ENCODE results near the gene CA5B. TPM values are rescaled to one million over a fixed set of nuclear protein-coding genes. Genes with fewer than 3 reads are reported as not detected.

The CA5B gene
- total and polyA plus RNA-seq, 2 donors (not counting 3 experiments of a cell fraction or from before 2014, with no cell fraction given), result 2.3 to 5.6 TPM

DNA sequence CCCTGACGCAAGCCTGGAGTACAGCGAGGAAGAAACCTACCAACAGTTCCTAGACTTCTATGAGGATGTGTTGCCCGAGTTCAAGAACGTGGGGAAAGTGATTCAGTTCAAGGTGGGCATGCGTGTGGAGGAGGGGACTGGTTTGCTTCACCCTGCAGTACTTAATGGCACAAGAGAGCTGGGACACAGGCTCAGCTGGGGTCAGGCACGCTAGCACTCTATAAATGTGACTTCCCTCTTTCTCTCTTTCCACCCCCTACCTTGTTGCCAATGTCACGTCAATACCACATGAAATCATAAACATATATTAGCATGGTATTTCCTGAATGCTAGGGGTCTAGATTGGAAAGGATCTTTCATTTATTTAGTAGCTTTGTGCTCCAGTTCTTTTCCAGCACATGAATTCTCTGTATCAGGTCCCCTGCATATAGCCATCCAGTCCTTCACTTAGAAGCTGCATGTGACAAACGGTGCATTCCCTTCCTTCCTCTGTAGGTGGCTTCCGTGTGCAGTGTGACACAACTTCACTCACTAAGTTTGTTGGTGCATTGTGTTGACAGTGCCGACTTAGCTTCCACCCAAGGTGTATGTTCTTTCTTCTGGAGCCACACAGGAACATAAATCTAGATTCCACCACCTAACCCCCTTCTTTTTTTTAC lies 77.8 kb downstream of the CA5B start:
- dilution Hi-C loops (cut with MboI; ENCODE audit: extremely low pct_ligation_motif_present, low sequenced_read_pairs) (no loop called here), intact Hi-C loops (cut with micrococcal nuclease) (loop anchor here (1.0 kb wide), 1 partner anchor 157 kb away; no protein-coding TSS in a partner anchor)
- Histone ChIP-seq H3K4me2 (ENCODE audit: insufficient read depth, low read length) (no peak overlapping the region), H3K36me3 (ENCODE audit: control insufficient read depth in 2 of 2, extremely low read depth in 1 of 2, insufficient read depth in 2 of 2, low read length in 2 of 2) (peaks cover 0 to 4% of the 10 kb centered on the region in 2 experiments), H3K9me1 (replicated peaks; ENCODE audit: control insufficient read depth, extremely low read depth, insufficient read depth, low read length) (no peaks in the 10 kb centered on the region), H3K27me3 (ENCODE audit: control insufficient read depth in 2 of 2, insufficient read depth in 2 of 2, low read length in 2 of 2) (no peaks in the 10 kb centered on the region), H3K9ac (replicated peaks; ENCODE audit: extremely low read depth, insufficient read depth, low read length) (no peak overlapping the region), H3K4me3 (replicated peaks in 1 of 3; ENCODE audit: insufficient read depth in 1 of 3, low read depth in 1 of 3, low read length in 3 of 3) (no peak overlapping the region), H2AFZ (ENCODE audit: low read depth, low read length) (no peak overlapping the region), H3K79me2 (ENCODE audit: control insufficient read depth, insufficient read depth, low read length) (no peaks in the 10 kb centered on the region), H3K4me1 (ENCODE audit: control insufficient read depth, extremely low read depth, insufficient read depth, low read length) (no peaks in the 10 kb centered on the region), H4K20me1 (replicated peaks; ENCODE audit: control insufficient read depth, extremely low read depth, insufficient read depth, low read length) (no peaks in the 10 kb centered on the region), H3K27ac (ENCODE audit: insufficient read depth, low read depth, low read length) (no peak overlapping the region), H3K9me3 (replicated peaks; ENCODE audit: control insufficient read depth, insufficient read depth, low read length) (no peaks in the 10 kb centered on the region)
- ChIA-PET CTCF (interaction anchor here (0.8 to 1.6 kb wide), 4 partner anchors 10 to 396 kb away, joined by 3 to 5 read pairs (median 4); no protein-coding TSS in a partner anchor), POLR2A (no interaction called here)
- TF ChIP-seq EZH2 (IDR thresholded peaks at IDR 0.05; ENCODE audit: borderline replicate concordance, low read depth, low read length, severe bottlenecking), result no peak
- TF ChIP-seq, protein P1, sequence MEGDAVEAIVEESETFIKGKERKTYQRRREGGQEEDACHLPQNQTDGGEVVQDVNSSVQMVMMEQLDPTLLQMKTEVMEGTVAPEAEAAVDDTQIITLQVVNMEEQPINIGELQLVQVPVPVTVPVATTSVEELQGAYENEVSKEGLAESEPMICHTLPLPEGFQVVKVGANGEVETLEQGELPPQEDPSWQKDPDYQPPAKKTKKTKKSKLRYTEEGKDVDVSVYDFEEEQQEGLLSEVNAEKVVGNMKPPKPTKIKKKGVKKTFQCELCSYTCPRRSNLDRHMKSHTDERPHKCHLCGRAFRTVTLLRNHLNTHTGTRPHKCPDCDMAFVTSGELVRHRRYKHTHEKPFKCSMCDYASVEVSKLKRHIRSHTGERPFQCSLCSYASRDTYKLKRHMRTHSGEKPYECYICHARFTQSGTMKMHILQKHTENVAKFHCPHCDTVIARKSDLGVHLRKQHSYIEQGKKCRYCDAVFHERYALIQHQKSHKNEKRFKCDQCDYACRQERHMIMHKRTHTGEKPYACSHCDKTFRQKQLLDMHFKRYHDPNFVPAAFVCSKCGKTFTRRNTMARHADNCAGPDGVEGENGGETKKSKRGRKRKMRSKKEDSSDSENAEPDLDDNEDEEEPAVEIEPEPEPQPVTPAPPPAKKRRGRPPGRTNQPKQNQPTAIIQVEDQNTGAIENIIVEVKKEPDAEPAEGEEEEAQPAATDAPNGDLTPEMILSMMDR (IDR thresholded peaks at IDR 0.05; ENCODE audit: extremely low read depth in 1 of 2, insufficient read depth in 1 of 2, low read depth in 1 of 2, low read length in 2 of 2), result peak; percentile 9 to 11
- DNase-seq (ENCODE audit: low read depth, low spot score) (peak; percentile 2), FAIRE-seq (peak; percentile 47)
- BruUV-seq (replicated peaks), result no TSS peak

DNA sequence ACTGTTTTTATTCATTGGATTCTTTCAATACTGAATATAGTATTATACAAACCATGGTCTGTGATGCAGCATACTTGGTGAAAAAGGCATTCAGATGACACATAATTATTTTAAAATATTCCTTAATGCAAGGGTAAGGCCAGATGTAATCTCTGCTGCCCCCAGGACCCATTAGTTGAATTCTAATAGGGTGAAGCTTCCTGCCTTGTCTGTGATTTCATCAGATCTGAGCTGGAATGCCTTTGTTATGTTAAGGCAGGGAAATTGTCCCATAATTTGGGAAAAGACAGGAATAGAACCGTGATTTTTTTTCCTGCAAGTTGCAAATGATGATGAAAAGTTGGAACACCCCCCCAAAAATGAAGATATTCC lies 78.4 kb downstream of the CA5B start:
- no peak for FAIRE-seq
- dilution Hi-C loops (cut with MboI; ENCODE audit: extremely low pct_ligation_motif_present, low sequenced_read_pairs), result no loop called here
- POLR2A ChIA-PET, result no interaction called here
- no TSS peak for BruUV-seq (replicated peaks)
- H3K79me2 ChIP-seq (ENCODE audit: control insufficient read depth, insufficient read depth, low read length), result no peaks in the 10 kb centered on the region
- no peaks in the 10 kb centered on the region for H3K4me1 ChIP-seq (ENCODE audit: control insufficient read depth, extremely low read depth, insufficient read depth, low read length)
- CTCF ChIA-PET, result interaction anchor here (0.8 to 1.6 kb wide), 4 partner anchors 10 to 396 kb away, joined by 3 to 5 read pairs (median 4); no protein-coding TSS in a partner anchor
- intact Hi-C loops (cut with micrococcal nuclease), result loop anchor here (1.0 kb wide), 1 partner anchor 157 kb away; no protein-coding TSS in a partner anchor
- no peaks in the 10 kb centered on the region for H3K27me3 ChIP-seq (ENCODE audit: control insufficient read depth in 2 of 2, insufficient read depth in 2 of 2, low read length in 2 of 2)
- H3K36me3 ChIP-seq (ENCODE audit: control insufficient read depth in 2 of 2, extremely low read depth in 1 of 2, insufficient read depth in 2 of 2, low read length in 2 of 2), result peaks cover 0 to 4% of the 10 kb centered on the region in 2 experiments
- H2AFZ ChIP-seq (ENCODE audit: low read depth, low read length), result no peak overlapping the region
- no peaks in the 10 kb centered on the region for H3K9me3 ChIP-seq (replicated peaks; ENCODE audit: control insufficient read depth, insufficient read depth, low read length)
- no peaks in the 10 kb centered on the region for H4K20me1 ChIP-seq (replicated peaks; ENCODE audit: control insufficient read depth, extremely low read depth, insufficient read depth, low read length)
- no peak overlapping the region for H3K4me3 ChIP-seq (replicated peaks in 1 of 3; ENCODE audit: insufficient read depth in 1 of 3, low read depth in 1 of 3, low read length in 3 of 3)
- no peak for TF ChIP-seq FOS (IDR thresholded peaks at IDR 0.05; ENCODE audit: borderline replicate concordance, insufficient read depth, low read length)
- no peak for TF ChIP-seq MYC (IDR thresholded peaks at IDR 0.05; ENCODE audit: low read depth, low read length)
- no peak for TF ChIP-seq GATA2 (IDR thresholded peaks at IDR 0.05; ENCODE audit: insufficient read depth, insufficient read length, low read depth, low read length)
- no peak for TF ChIP-seq EZH2 (IDR thresholded peaks at IDR 0.05; ENCODE audit: borderline replicate concordance, low read depth, low read length, severe bottlenecking)
- no peak for TF ChIP-seq JUN (IDR thresholded peaks at IDR 0.05; ENCODE audit: borderline replicate concordance, insufficient read depth, insufficient read length, low read depth)
- TF ChIP-seq, protein P2, sequence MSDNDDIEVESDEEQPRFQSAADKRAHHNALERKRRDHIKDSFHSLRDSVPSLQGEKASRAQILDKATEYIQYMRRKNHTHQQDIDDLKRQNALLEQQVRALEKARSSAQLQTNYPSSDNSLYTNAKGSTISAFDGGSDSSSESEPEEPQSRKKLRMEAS (IDR thresholded peaks at IDR 0.05; ENCODE audit: insufficient read depth, insufficient read length), result no peak
- TF ChIP-seq, protein P1 (IDR thresholded peaks at IDR 0.05; ENCODE audit: extremely low read depth in 1 of 2, insufficient read depth in 1 of 2, low read depth in 1 of 2, low read length in 2 of 2), result no peak
- no peak for TF ChIP-seq POLR2A (IDR thresholded peaks at IDR 0.05; ENCODE audit: low read depth, low read length)
- TF ChIP-seq POLR2AphosphoS5 (IDR thresholded peaks at IDR 0.05; ENCODE audit: insufficient read depth, low read depth, low read length), result no peak
- H3K9me1 ChIP-seq (replicated peaks; ENCODE audit: control insufficient read depth, extremely low read depth, insufficient read depth, low read length), result no peaks in the 10 kb centered on the region
- H3K9ac ChIP-seq (replicated peaks; ENCODE audit: extremely low read depth, insufficient read depth, low read length), result no peak overlapping the region
- no peak overlapping the region for H3K27ac ChIP-seq (ENCODE audit: insufficient read depth, low read depth, low read length)
- DNase-seq (ENCODE audit: low read depth, low spot score), result no peak
- H3K4me2 ChIP-seq (ENCODE audit: insufficient read depth, low read length), result no peak overlapping the region

Measured in endothelial cell of umbilical vein (primary cell).